OCI-LY3 (cell line): ENCODE data around the gene VCX2.

ENCODE experiments used
- H2AFZ ChIP-seq: fragments of 200-600, 300-600 bp; shearing (Covaris generic); 2 replicates; pipeline ENCODE4 v1.6.0; 2014; ENCODE audit warnings: antibody characterized with exemption, low read depth, low read length
- H3K27ac ChIP-seq: fragments of 200-600, 300-600 bp; sonication (generic); 2 replicates; pipeline ENCODE4 v1.5.1; 2014; ENCODE audit warnings: mild to moderate bottlenecking, low read length, moderate library complexity, mixed read lengths
- H3K27me3 ChIP-seq: fragments of 200-600, 300-600 bp; sonication (generic); 2 replicates; pipeline ENCODE4 v1.6.1; 2014; ENCODE audit warnings: low read depth, low read length, mixed read lengths
- H3K36me3 ChIP-seq: fragments of 200-600, 300-600 bp; sonication (generic); replicated peaks from 2 replicates; pipeline ENCODE3; 2014; ENCODE audit warnings: low read depth, low read length, mixed read lengths
- H3K4me1 ChIP-seq: fragments of 300-600, 200-600 bp; sonication (generic); 2 replicates; pipeline ENCODE4 v1.6.1; 2014; ENCODE audit warnings: low read length, mixed read lengths
- H3K4me2 ChIP-seq: fragments of 200-600, 300-600 bp; sonication (generic); 2 replicates; pipeline ENCODE4 v1.6.1; 2014; ENCODE audit warnings: low read length, mixed read lengths
- H3K4me3 ChIP-seq: fragments of 300-600, 200-600 bp; sonication (generic); 2 replicates; pipeline ENCODE4 v1.5.1; 2014; ENCODE audit warnings: antibody characterized with exemption, mild to moderate bottlenecking, low read length, moderate library complexity
- H3K79me2 ChIP-seq: fragments of 300-600, 200-600 bp; shearing (Covaris generic); 2 replicates; pipeline ENCODE4 v1.6.1; 2014; ENCODE audit warnings: mild to moderate bottlenecking, low read length, mixed read lengths
- H3K9ac ChIP-seq: fragments of 300-600, 200-600 bp; shearing (Covaris generic); 2 replicates; pipeline ENCODE4 v1.6.0; 2014; ENCODE audit warnings: mild to moderate bottlenecking, low read length, moderate library complexity
- H3K9me3 ChIP-seq: fragments of 200-600, 300-600 bp; shearing (Covaris generic); 2 replicates; pipeline ENCODE4 v1.6.1; 2014; ENCODE audit warnings: low read length, mixed read lengths; ENCODE audit not compliant: insufficient read depth
- H4K20me1 ChIP-seq: fragments of 200-600, 300-600 bp; sonication (generic); 2 replicates; pipeline ENCODE4 v1.6.1; 2016; ENCODE audit warnings: low read length, mixed read lengths; ENCODE audit not compliant: insufficient read depth
- EZH2phosphoT487 ChIP-seq: fragments of 200-600 bp; shearing (Covaris generic); IDR thresholded peaks from 2 replicates; pipeline ENCODE4 v1.6.1; 2018; ENCODE audit warnings: antibody characterized with exemption, mixed run types, low read depth
- TF ChIP-seq, protein P1 (sequence below): fragments of 200-600, 300-600 bp; sonication (generic); IDR thresholded peaks from 2 replicates; pipeline ENCODE4 v1.5.1; 2014; ENCODE audit warnings: antibody characterized with exemption, low read length, low read depth

Gene VCX2

DNA sequence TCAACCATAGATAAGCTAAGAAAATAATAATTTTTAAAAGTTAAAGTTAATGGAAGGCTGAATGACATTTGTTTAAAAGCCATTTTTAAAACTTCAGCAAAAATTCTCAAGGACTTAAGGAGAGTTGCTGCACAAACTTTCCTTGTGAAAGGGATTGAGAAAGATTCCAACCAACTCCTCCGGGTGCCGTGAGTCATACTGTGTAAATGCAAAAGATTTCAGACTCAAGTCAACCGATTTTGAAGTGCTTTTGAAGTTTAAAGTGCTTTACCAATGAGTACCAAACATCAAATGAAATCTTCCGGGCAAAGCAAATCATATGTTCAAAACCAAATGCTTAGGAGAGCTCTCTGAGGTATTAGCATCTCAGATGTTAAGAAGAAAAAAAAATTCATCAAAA, 31.4 kb downstream of the VCX2 start:
- no peak overlapping the region for H3K9ac ChIP-seq
- no peak overlapping the region for H2AFZ ChIP-seq
- H3K4me3 ChIP-seq = no peak overlapping the region
- H3K9me3 ChIP-seq = no peaks in the 10 kb centered on the region
- TF ChIP-seq, protein P1, sequence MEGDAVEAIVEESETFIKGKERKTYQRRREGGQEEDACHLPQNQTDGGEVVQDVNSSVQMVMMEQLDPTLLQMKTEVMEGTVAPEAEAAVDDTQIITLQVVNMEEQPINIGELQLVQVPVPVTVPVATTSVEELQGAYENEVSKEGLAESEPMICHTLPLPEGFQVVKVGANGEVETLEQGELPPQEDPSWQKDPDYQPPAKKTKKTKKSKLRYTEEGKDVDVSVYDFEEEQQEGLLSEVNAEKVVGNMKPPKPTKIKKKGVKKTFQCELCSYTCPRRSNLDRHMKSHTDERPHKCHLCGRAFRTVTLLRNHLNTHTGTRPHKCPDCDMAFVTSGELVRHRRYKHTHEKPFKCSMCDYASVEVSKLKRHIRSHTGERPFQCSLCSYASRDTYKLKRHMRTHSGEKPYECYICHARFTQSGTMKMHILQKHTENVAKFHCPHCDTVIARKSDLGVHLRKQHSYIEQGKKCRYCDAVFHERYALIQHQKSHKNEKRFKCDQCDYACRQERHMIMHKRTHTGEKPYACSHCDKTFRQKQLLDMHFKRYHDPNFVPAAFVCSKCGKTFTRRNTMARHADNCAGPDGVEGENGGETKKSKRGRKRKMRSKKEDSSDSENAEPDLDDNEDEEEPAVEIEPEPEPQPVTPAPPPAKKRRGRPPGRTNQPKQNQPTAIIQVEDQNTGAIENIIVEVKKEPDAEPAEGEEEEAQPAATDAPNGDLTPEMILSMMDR = no peak
- TF ChIP-seq EZH2phosphoT487 = no peak
- no peaks in the 10 kb centered on the region for H3K4me1 ChIP-seq
- H3K79me2 ChIP-seq = no peaks in the 10 kb centered on the region
- no peaks in the 10 kb centered on the region for H3K27me3 ChIP-seq
- no peak overlapping the region for H3K4me2 ChIP-seq
- no peaks in the 10 kb centered on the region for H3K36me3 ChIP-seq
- no peaks in the 10 kb centered on the region for H4K20me1 ChIP-seq
- H3K27ac ChIP-seq = no peak overlapping the region

DNA sequence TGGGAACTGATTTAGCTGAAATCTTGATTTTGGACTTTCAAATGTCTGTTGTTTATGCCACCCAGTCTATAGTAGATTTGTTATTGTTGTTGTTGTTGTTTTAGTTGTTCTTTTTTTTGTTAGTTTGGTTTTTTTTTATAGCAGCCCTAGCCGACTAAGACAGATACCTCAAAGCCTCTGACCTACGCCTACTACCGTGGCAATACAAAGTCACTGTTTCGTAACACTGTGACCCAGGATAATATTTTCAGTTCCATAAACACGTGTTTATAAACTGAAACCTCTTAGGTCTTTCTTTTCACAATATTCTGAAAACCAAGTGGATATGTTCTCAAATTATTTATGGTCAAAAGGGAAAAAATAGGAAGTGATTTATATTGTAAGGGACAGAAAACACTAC, 32.8 kb downstream of the VCX2 start:
- Histone ChIP-seq H3K36me3 (no peaks in the 10 kb centered on the region), H3K4me2 (no peak overlapping the region), H3K27ac (no peak overlapping the region), H3K9me3 (no peaks in the 10 kb centered on the region), H3K9ac (no peak overlapping the region), H3K27me3 (no peaks in the 10 kb centered on the region), H2AFZ (no peak overlapping the region), H3K79me2 (no peaks in the 10 kb centered on the region), H4K20me1 (no peaks in the 10 kb centered on the region), H3K4me1 (no peaks in the 10 kb centered on the region), H3K4me3 (no peak overlapping the region)
- TF ChIP-seq EZH2phosphoT487 = no peak
- TF ChIP-seq, protein P1 = no peak

DNA sequence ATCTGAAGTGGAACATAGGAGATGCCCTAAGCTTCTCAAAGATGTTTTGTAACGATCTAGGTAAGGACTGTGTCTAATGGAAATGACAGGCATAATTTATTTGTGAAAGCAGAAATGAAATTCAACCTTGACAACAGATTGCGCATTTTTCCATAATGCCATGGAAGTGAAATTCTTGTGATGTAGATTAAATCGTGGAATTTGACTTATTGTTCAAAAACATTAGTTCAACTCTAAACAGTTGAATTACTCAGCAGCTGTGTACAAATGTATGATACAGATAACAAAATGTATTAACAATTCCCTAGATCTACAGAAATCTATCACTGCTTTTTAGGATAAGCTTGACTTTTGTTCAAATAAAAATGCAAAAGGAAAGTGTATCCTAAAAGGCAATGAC, 44.4 kb downstream of the VCX2 start:
- no peak overlapping the region for H3K4me2 ChIP-seq
- no peak overlapping the region for H2AFZ ChIP-seq
- no peaks in the 10 kb centered on the region for H4K20me1 ChIP-seq
- TF ChIP-seq, protein P1 = no peak
- TF ChIP-seq EZH2phosphoT487 = no peak
- H3K27ac ChIP-seq = no peak overlapping the region
- no peaks in the 10 kb centered on the region for H3K4me1 ChIP-seq
- no peak overlapping the region for H3K4me3 ChIP-seq
- no peaks in the 10 kb centered on the region for H3K36me3 ChIP-seq
- no peaks in the 10 kb centered on the region for H3K27me3 ChIP-seq
- H3K79me2 ChIP-seq = no peaks in the 10 kb centered on the region
- H3K9me3 ChIP-seq = no peaks in the 10 kb centered on the region
- H3K9ac ChIP-seq = no peak overlapping the region

DNA sequence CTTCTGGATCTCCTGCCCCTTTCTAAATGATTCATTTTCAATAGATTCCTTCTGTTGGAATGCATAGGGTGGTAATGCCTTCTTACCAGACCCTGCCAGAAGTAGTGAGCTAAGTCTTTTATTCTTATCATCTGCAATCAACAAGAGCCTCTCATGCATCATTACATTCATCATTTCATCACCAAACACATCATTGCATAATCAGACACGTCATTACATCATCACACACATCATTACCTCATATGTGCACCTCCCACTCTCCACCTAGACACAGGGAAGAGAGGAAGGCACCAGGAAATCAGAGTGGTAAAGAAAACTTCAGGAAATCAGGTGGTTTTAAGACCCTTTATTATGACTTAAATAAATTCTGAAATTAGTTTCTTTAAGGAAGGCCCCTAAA, 45.0 kb downstream of the VCX2 start:
- no peak overlapping the region for H3K4me2 ChIP-seq
- no peaks in the 10 kb centered on the region for H3K79me2 ChIP-seq
- H3K9me3 ChIP-seq = no peaks in the 10 kb centered on the region
- H2AFZ ChIP-seq = no peak overlapping the region
- H3K27me3 ChIP-seq = no peaks in the 10 kb centered on the region
- H3K4me1 ChIP-seq = no peaks in the 10 kb centered on the region
- H3K36me3 ChIP-seq = no peaks in the 10 kb centered on the region
- no peaks in the 10 kb centered on the region for H4K20me1 ChIP-seq
- no peak overlapping the region for H3K9ac ChIP-seq
- no peak overlapping the region for H3K27ac ChIP-seq
- H3K4me3 ChIP-seq = no peak overlapping the region
- no peak for TF ChIP-seq EZH2phosphoT487
- TF ChIP-seq, protein P1 = no peak
